GM12892 (cell line): ENCODE results near the gene CCDC57.
"Not testable (repeated sequence)": the region's sequence is repeated elsewhere in the genome, so short reads cannot be mapped to it uniquely, and the experiment has no call there.

ENCODE experiments used
- POLR2A ChIP-seq: IDR thresholded peaks from 2 replicates; pipeline ENCODE4 v1.6.1; 2011; ENCODE audit warnings: low read depth, low read length, control low read depth
- POLR2AphosphoS5 ChIP-seq: IDR thresholded peaks from 2 replicates; pipeline ENCODE4 v1.6.1; 2011; ENCODE audit warnings: low read depth, low read length, control low read depth
- TAF1 ChIP-seq: IDR thresholded peaks from 2 replicates; pipeline ENCODE4 v1.6.1; 2011; ENCODE audit warnings: low read depth, mild to moderate bottlenecking, control low read depth, low read length, borderline replicate concordance

DNA sequence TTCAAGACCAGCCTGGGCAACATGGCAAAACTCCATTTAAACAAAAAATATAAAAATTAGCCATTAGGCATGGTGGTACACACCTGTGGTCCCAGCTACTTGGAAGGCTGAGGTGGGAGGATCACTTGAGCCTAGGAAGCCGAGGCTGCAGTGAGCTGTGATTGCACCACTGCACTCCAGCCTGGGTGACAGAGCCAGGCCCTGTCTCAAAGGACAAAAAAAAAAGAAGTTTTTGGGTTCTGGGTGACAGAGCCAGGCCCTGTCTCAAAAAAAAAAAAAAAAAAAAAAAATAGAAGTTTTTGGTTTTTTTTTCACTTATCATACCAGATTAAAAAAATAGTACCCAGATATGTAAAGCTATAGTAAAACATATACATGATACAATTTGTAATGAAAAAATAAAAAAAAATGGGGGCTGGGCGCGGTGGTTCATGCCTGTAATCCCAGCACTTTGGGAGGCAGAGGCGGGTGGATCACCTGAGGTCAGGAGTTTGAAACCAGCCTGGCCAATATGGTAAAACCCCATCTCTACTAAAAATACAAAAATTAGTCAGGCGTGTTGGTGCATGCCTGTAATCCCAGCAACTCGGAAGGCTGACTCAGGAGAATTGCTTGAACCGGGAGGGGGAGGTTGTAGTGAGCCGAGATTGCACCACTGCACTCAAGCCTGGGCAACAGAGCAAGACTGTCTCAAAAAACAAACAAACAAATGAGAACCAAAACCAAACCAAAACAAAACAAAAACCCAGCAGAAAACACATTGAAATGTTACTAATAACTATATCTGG is 79.3 kb downstream of the CCDC57 start:
- not testable (repeated sequence) for TF ChIP-seq POLR2AphosphoS5, TAF1, POLR2A
